Measurements from ENCODE around the gene ZNF213. TPM values are rescaled to one million over a fixed set of nuclear protein-coding genes. Genes with fewer than 3 reads are reported as not detected.

ZNF213 gene
- total RNA-seq, 1 donor from 2014 or later: 4.2 TPM

DNA sequence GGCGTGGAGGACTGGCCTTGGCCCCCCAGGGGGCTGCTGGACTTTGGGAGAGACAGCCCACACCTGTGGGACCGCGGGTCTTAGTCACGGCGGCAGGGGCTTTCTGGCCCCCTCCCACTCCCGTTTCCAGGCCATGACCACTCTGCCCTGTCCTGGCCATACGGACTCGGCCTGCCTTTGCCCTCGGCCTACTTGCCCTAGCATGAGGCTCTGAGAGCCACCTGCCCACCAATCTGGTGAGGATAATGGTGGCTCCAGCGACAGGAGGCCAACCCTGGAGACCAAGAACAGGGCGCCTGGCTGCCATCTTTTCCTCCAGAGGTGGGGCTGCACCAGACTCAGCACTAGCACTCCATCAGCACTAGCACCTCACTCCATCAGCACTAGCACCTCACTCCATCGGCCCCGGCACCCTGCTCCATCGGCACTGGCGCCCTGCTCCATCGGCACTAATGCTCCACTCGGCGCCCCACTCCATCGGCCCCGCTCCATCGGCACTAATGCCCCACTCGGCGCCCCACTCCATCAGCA lies 7.0 kb downstream of the ZNF213 start:
- H3K9me3 ChIP-seq (ENCODE audit: control insufficient read depth in 3 of 3, low read length in 3 of 3): no peaks in the 10 kb centered on the region
- H3K4me3 ChIP-seq (ENCODE audit: low read length in 3 of 3): peak overlapping the region; percentile 75 to 91 (median 82)
- H3K9ac ChIP-seq (ENCODE audit: low read depth in 1 of 3, low read length in 3 of 3): peak overlapping the region in 2 of 3 donors; percentile 86 to 98
- peaks cover 17 to 32% (median 18%) of the 10 kb centered on the region in 3 donors for H3K36me3 ChIP-seq (ENCODE audit: control insufficient read depth in 3 of 3, insufficient read depth in 3 of 3, low read length in 3 of 3)
- H3K27ac ChIP-seq (ENCODE audit: low read depth, low read length): peak overlapping the region; percentile 98
- H3K4me1 ChIP-seq (ENCODE audit: control insufficient read depth in 3 of 3, insufficient read depth in 3 of 3, low read length in 3 of 3): peaks cover 30 to 74% (median 64%) of the 10 kb centered on the region in 3 donors
- H3K27me3 ChIP-seq (ENCODE audit: control insufficient read depth in 3 of 3, insufficient read depth in 3 of 3, low read length in 3 of 3): no peaks in the 10 kb centered on the region

DNA sequence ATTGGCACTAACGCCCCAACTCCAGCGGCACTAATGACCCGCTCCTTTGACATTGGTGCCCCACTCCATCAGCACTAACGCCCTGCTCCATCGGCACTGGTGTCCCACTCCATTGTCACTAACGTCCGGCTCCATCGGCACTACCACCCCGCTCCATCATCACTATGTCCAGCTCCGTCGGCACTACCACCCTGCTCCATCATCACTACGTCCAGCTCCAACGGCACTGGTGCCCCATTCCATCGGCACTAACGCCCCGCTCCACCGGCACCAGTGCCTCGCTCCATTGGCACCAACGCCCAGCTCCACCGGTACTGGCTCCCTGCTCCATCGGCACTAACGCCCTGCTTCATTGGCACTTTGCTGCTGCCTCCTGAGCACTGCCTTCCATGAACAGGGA lies 7.5 kb downstream of the ZNF213 start:
- Histone ChIP-seq H3K9ac (ENCODE audit: low read depth in 1 of 3, low read length in 3 of 3) (peak overlapping the region; percentile 86 to 98 (median 93)), H3K27ac (ENCODE audit: low read depth, low read length) (peak overlapping the region; percentile 98), H3K27me3 (ENCODE audit: control insufficient read depth in 3 of 3, insufficient read depth in 3 of 3, low read length in 3 of 3) (no peaks in the 10 kb centered on the region), H3K4me1 (ENCODE audit: control insufficient read depth in 3 of 3, insufficient read depth in 3 of 3, low read length in 3 of 3) (peaks cover 26 to 69% (median 59%) of the 10 kb centered on the region in 3 donors), H3K9me3 (ENCODE audit: control insufficient read depth in 3 of 3, low read length in 3 of 3) (no peaks in the 10 kb centered on the region), H3K4me3 (ENCODE audit: low read length in 3 of 3) (peak overlapping the region; percentile 75 to 91 (median 82)), H3K36me3 (ENCODE audit: control insufficient read depth in 3 of 3, insufficient read depth in 3 of 3, low read length in 3 of 3) (peaks cover 16 to 32% (median 18%) of the 10 kb centered on the region in 3 donors)

DNA sequence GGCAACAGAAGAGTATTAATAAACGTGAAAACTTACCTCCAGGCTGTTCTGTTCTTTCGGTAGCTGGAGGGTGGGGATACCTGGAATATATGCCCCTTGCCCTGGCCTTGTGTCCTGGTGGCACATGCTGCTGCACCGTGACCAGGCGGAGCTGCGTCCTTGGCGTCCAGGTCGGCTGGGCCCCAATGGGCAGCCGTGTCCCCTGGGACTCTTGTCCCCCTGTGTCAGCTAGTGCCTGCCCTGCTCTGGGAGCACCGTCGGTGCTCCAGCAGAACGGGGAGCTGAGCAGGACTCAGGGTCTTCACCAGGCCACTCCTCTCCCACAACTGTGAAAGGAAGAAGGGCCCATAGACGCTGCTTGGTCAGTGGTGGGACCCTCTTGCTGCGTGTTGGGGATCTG lies 7.9 kb downstream of the ZNF213 start:
- no peaks in the 10 kb centered on the region for H3K9me3 ChIP-seq (ENCODE audit: control insufficient read depth in 3 of 3, low read length in 3 of 3)

DNA sequence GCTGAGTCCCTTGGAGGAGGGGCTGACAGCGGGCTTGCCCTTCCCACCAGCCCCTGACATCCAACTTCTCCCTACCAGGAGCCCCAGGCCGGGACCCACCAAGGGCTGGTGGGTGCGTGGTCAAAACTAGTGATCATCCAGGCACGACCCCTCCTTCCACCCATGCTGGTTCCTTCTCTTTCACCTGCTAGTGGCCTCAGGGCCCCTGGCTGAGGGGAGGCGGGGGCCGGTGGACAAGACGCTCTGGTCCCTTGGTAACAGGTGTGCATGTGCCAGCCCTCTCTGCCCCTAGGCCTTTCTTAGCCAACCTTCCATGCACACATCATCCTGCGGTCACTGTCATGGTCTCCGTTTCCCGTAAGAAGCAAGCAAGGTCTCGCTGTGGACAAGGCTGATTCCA lies 8.4 kb downstream of the ZNF213 start:
- Histone ChIP-seq H3K4me1 (ENCODE audit: control insufficient read depth in 3 of 3, insufficient read depth in 3 of 3, low read length in 3 of 3) (peaks cover 26 to 60% (median 58%) of the 10 kb centered on the region in 3 donors), H3K9ac (ENCODE audit: low read depth in 1 of 3, low read length in 3 of 3) (peak overlapping the region; percentile 86 to 98 (median 93)), H3K27ac (ENCODE audit: low read depth, low read length) (peak overlapping the region; percentile 98), H3K36me3 (ENCODE audit: control insufficient read depth in 3 of 3, insufficient read depth in 3 of 3, low read length in 3 of 3) (peaks cover 14 to 26% (median 15%) of the 10 kb centered on the region in 3 donors), H3K27me3 (ENCODE audit: control insufficient read depth in 3 of 3, insufficient read depth in 3 of 3, low read length in 3 of 3) (no peaks in the 10 kb centered on the region), H3K4me3 (ENCODE audit: low read length in 3 of 3) (peak overlapping the region; percentile 75 to 91 (median 82)), H3K9me3 (ENCODE audit: control insufficient read depth in 3 of 3, low read length in 3 of 3) (no peaks in the 10 kb centered on the region)

More for the DNA sequence above, 7.9 kb downstream of the ZNF213 start:
- Histone ChIP-seq H3K4me1 (ENCODE audit: control insufficient read depth in 3 of 3, insufficient read depth in 3 of 3, low read length in 3 of 3) (peaks cover 26 to 64% (median 59%) of the 10 kb centered on the region in 3 donors), H3K36me3 (ENCODE audit: control insufficient read depth in 3 of 3, insufficient read depth in 3 of 3, low read length in 3 of 3) (peaks cover 15 to 29% (median 17%) of the 10 kb centered on the region in 3 donors), H3K27ac (ENCODE audit: low read depth, low read length) (peak overlapping the region; percentile 98), H3K27me3 (ENCODE audit: control insufficient read depth in 3 of 3, insufficient read depth in 3 of 3, low read length in 3 of 3) (no peaks in the 10 kb centered on the region), H3K4me3 (ENCODE audit: low read length in 3 of 3) (peak overlapping the region; percentile 75 to 91 (median 82)), H3K9ac (ENCODE audit: low read depth in 1 of 3, low read length in 3 of 3) (peak overlapping the region; percentile 86 to 98 (median 93))

DNA sequence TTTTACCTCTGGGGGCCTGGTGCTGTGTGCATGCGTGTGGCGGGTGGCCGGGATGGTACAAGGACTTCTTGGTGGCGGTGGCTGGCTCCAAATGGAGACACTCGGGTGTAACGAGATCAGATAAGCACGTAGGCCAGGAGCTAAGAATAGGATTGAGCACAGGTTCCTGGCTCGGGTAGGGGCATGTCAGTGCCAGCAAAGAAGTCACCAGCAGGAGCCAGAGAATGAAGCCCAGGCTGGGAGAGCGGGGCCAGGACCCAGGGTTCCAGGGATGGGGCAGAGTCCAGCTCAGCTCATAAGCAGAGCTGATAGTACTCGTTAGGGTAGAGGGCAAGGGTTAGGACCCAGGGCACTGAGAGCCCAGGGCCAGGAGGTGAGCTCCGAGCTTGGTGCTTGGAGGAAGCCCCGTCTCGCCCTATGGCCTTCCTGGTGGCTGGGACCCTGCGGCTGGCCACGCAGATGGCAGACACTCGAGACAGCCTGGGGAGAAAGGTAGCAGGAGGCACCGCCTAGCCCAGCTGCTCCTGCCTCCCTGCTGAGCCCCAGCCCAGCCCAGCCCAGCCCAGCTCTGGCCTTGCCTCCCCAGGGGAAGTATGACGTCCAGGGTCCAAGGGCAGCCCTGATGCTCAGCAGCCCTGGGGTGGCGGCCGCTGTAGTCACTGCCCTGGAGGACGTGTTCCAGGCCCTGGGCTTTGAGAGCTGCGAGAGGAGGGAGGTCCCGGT lies 8.9 kb downstream of the ZNF213 start:
- H3K9ac ChIP-seq (ENCODE audit: low read depth in 1 of 3, low read length in 3 of 3): peak overlapping the region; percentile 86 to 98 (median 93)
- H3K27me3 ChIP-seq (ENCODE audit: control insufficient read depth in 3 of 3, insufficient read depth in 3 of 3, low read length in 3 of 3): no peaks in the 10 kb centered on the region
- peaks cover 26 to 55% (median 52%) of the 10 kb centered on the region in 3 donors for H3K4me1 ChIP-seq (ENCODE audit: control insufficient read depth in 3 of 3, insufficient read depth in 3 of 3, low read length in 3 of 3)
- H3K4me3 ChIP-seq (ENCODE audit: low read length in 3 of 3): peak overlapping the region; percentile 75 to 91 (median 82)
- H3K9me3 ChIP-seq (ENCODE audit: control insufficient read depth in 3 of 3, low read length in 3 of 3): no peaks in the 10 kb centered on the region
- peak overlapping the region; percentile 98 for H3K27ac ChIP-seq (ENCODE audit: low read depth, low read length)
- H3K36me3 ChIP-seq (ENCODE audit: control insufficient read depth in 3 of 3, insufficient read depth in 3 of 3, low read length in 3 of 3): peaks cover 11 to 22% (median 14%) of the 10 kb centered on the region in 3 donors

GRCh38 chr16:3144321-3144983 lies 9.6 kb downstream of the ZNF213 start:
- H3K27ac ChIP-seq (ENCODE audit: low read depth, low read length): peak overlapping the region; percentile 98
- H3K9ac ChIP-seq (ENCODE audit: low read depth in 1 of 3, low read length in 3 of 3): peak overlapping the region; percentile 82 to 98 (median 86)
- no peaks in the 10 kb centered on the region for H3K9me3 ChIP-seq (ENCODE audit: control insufficient read depth in 3 of 3, low read length in 3 of 3)
- peaks cover 26 to 51% (median 45%) of the 10 kb centered on the region in 3 donors for H3K4me1 ChIP-seq (ENCODE audit: control insufficient read depth in 3 of 3, insufficient read depth in 3 of 3, low read length in 3 of 3)
- peaks cover 0 to 2% (median 0%) of the 10 kb centered on the region in 3 donors for H3K27me3 ChIP-seq (ENCODE audit: control insufficient read depth in 3 of 3, insufficient read depth in 3 of 3, low read length in 3 of 3)
- peaks cover 10 to 17% (median 11%) of the 10 kb centered on the region in 3 donors for H3K36me3 ChIP-seq (ENCODE audit: control insufficient read depth in 3 of 3, insufficient read depth in 3 of 3, low read length in 3 of 3)
- H3K4me3 ChIP-seq (ENCODE audit: low read length in 3 of 3): peak overlapping the region in 2 of 3 donors; percentile 18 to 52

- Histone ChIP-seq H3K4me3 (ENCODE audit: low read length in 3 of 3) (peak overlapping the region in 1 of 3 donors; percentile 41), H3K27me3 (ENCODE audit: control insufficient read depth in 3 of 3, insufficient read depth in 3 of 3, low read length in 3 of 3) (peaks cover 0 to 5% (median 0%) of the 10 kb centered on the region in 3 donors), H3K27ac (ENCODE audit: low read depth, low read length) (no peak overlapping the region), H3K4me1 (ENCODE audit: control insufficient read depth in 3 of 3, insufficient read depth in 3 of 3, low read length in 3 of 3) (peaks cover 31 to 58% (median 49%) of the 10 kb centered on the region in 3 donors), H3K9me3 (ENCODE audit: control insufficient read depth in 3 of 3, low read length in 3 of 3) (no peaks in the 10 kb centered on the region), H3K36me3 (ENCODE audit: control insufficient read depth in 3 of 3, insufficient read depth in 3 of 3, low read length in 3 of 3) (peaks cover 10 to 16% (median 11%) of the 10 kb centered on the region in 3 donors), H3K9ac (ENCODE audit: low read depth in 1 of 3, low read length in 3 of 3) (peak overlapping the region in 1 of 3 donors; percentile 98)
Measured at GRCh38 chr16:3145151-3145550, 10.3 kb downstream of the ZNF213 start.

- no peak overlapping the region for H3K4me3 ChIP-seq (ENCODE audit: low read length in 3 of 3)
- peak overlapping the region in 1 of 3 donors; percentile 98 for H3K9ac ChIP-seq (ENCODE audit: low read depth in 1 of 3, low read length in 3 of 3)
- peaks cover 33 to 60% (median 51%) of the 10 kb centered on the region in 3 donors for H3K4me1 ChIP-seq (ENCODE audit: control insufficient read depth in 3 of 3, insufficient read depth in 3 of 3, low read length in 3 of 3)
- H3K27ac ChIP-seq (ENCODE audit: low read depth, low read length): no peak overlapping the region
- peaks cover 10 to 16% (median 11%) of the 10 kb centered on the region in 3 donors for H3K36me3 ChIP-seq (ENCODE audit: control insufficient read depth in 3 of 3, insufficient read depth in 3 of 3, low read length in 3 of 3)
- H3K27me3 ChIP-seq (ENCODE audit: control insufficient read depth in 3 of 3, insufficient read depth in 3 of 3, low read length in 3 of 3): peaks cover 0 to 5% (median 2%) of the 10 kb centered on the region in 3 donors
- no peaks in the 10 kb centered on the region for H3K9me3 ChIP-seq (ENCODE audit: control insufficient read depth in 3 of 3, low read length in 3 of 3)
Measured at GRCh38 chr16:3145660-3146059, 10.8 kb downstream of the ZNF213 start.

GRCh38 chr16:3147046-3147756 lies 12.4 kb downstream of the ZNF213 start:
- Histone ChIP-seq H3K36me3 (ENCODE audit: control insufficient read depth in 3 of 3, insufficient read depth in 3 of 3, low read length in 3 of 3) (peaks cover 3 to 6% (median 5%) of the 10 kb centered on the region in 3 donors), H3K9ac (ENCODE audit: low read depth in 1 of 3, low read length in 3 of 3) (no peak overlapping the region), H3K4me3 (ENCODE audit: low read length in 3 of 3) (no peak overlapping the region), H3K27ac (ENCODE audit: low read depth, low read length) (no peak overlapping the region), H3K27me3 (ENCODE audit: control insufficient read depth in 3 of 3, insufficient read depth in 3 of 3, low read length in 3 of 3) (peaks cover 0 to 12% (median 4%) of the 10 kb centered on the region in 3 donors), H3K9me3 (ENCODE audit: control insufficient read depth in 3 of 3, low read length in 3 of 3) (no peaks in the 10 kb centered on the region), H3K4me1 (ENCODE audit: control insufficient read depth in 3 of 3, insufficient read depth in 3 of 3, low read length in 3 of 3) (peaks cover 38 to 53% (median 44%) of the 10 kb centered on the region in 3 donors)
